WERI-Rb-1 (cell line): ENCODE data around the gene DYRK3.
"Not testable (repeated sequence)": the region's sequence is repeated elsewhere in the genome, so short reads cannot be mapped to it uniquely, and the experiment has no call there.

Source experiments
- DNase-seq: peaks from one replicate; pipeline ENCODE4 v3.0.0-alpha.2; 2020
- H3K27ac ChIP-seq: fragments of 250-450 bp; sonication (Bioruptor Pico); 2 replicates; pipeline ENCODE4 v1.5.1; 2020; ENCODE audit warnings: mild to moderate bottlenecking, moderate library complexity
- H3K27me3 ChIP-seq: fragments of 250-450 bp; sonication (Bioruptor Pico); 2 replicates; pipeline ENCODE4 v1.5.1; 2021; ENCODE audit warnings: mild to moderate bottlenecking, low read depth, moderate library complexity; ENCODE audit not compliant: insufficient read depth, severe bottlenecking
- H3K36me3 ChIP-seq: fragments of 250-450 bp; sonication (Bioruptor Pico); 2 replicates; pipeline ENCODE4 v1.5.1; 2020; ENCODE audit warnings: mild to moderate bottlenecking, moderate library complexity
- H3K4me3 ChIP-seq: 2 replicates; pipeline ENCODE4 v1.5.1; 2011; ENCODE audit warnings: low read depth, mild to moderate bottlenecking, control low read depth, low read length
- H3K9me3 ChIP-seq: fragments of 250-450 bp; sonication (Bioruptor Pico); 2 replicates; pipeline ENCODE4 v1.5.1; 2021; ENCODE audit warnings: mild to moderate bottlenecking, moderate library complexity; ENCODE audit not compliant: severe bottlenecking
- CTCF ChIP-seq: IDR thresholded peaks from 2 replicates; pipeline ENCODE4 v1.5.1; 2011; ENCODE audit warnings: low read depth, mild to moderate bottlenecking, control low read depth, inconsistent platforms, low read length

The DYRK3 gene

DNA sequence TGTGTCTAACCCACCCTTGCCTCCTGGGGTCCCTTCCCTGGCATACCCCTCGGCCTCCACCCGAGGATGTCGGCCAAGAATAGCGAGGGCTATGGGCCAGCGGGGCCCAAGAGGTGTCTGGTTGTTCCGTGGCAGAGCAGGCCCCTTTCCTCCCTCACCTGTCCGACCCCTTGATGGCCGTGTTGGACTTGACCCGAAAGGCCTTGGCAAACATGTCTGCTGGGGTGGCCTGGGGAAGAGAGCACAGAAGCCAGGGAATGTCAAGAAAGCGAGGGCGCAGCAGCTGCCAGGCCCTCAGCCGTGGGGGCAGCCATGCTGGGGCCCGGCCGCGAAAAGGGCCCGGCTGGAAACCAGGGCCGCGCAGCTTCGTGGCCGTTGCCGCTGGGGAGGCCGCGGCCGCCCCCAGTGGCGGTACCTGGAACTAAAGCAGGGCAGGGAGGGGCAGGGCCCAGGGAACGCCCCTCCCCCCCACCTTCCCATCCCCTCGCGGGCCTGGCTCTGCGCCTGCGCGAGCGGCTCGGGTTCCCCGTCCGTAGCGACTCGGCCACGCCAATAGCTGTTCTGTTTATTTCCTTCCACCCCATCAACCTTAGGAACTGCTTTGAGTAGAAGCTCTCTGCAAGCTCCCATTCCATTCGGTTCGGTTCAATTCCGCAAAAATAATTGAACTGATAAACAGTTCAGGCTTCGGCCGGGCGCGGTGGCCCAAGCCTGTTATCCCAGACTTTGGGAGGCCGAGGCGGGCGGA, 23.0 kb upstream of the DYRK3 start, which contains the start of gene EIF2D:
Gene EIF2D (minus strand): TSS at position 337 of the 748 bp plus-strand sequence. CDS start 123 bp downstream, at position 214.
- DNase-seq: peak; percentile 100
- peak; percentile 100 for TF ChIP-seq CTCF
- Histone ChIP-seq H3K4me3 (peak within 1 kb of the TSS; percentile 83), H3K9me3 (no peaks in the 10 kb centered on the region), H3K36me3 (peaks cover 26% of the 10 kb centered on the region), H3K27me3 (no peaks in the 10 kb centered on the region), H3K27ac (peak within 1 kb of the TSS; percentile 92)

DNA sequence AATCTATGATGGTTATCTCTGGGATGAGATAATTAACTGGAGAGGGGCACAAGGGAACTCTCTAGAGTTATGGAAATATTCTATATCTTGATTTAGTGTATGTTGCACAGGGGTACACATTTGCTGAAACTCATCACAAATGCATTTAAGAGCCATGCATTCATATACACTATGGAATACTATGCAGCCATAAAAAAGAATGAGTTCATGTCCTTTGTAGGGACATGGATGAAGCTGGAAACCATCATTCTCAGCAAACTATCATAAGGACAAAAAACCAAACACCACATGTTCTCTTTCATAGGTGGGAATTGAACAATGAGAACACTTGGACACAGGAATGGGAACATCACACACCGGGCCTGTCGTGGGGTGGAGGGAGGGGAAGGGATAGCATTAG, 8.9 kb upstream of the DYRK3 start:
- H3K27me3 ChIP-seq, H3K36me3 ChIP-seq, H3K9me3 ChIP-seq, H3K27ac ChIP-seq, DNase-seq, H3K4me3 ChIP-seq: not testable (repeated sequence)

DNA sequence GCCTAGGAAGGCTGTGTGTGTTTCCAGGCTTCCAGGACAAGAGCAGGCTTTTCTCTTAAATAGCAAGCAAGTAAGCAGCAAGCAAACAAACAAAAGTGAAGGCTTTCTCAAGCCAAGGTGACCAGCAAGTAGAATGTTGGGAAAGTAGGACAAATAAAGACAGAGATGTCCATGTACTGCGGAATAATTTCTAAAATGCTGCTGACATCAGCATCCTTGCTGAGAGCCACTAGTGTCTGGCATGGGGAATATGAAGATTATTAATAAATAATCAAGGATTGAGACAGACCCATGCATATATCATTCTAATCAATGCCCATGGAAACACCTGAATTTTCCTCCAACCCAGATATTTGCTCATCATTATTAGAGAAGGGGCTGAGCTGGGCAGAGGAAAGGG, 6.4 kb upstream of the DYRK3 start:
- DNase-seq: no peak
- H3K27ac ChIP-seq: no peak overlapping the region
- H3K36me3 ChIP-seq: no peaks in the 10 kb centered on the region
- H3K27me3 ChIP-seq: no peaks in the 10 kb centered on the region
- TF ChIP-seq CTCF: no peak
- H3K4me3 ChIP-seq: no peak overlapping the region
- H3K9me3 ChIP-seq: no peaks in the 10 kb centered on the region

DNA sequence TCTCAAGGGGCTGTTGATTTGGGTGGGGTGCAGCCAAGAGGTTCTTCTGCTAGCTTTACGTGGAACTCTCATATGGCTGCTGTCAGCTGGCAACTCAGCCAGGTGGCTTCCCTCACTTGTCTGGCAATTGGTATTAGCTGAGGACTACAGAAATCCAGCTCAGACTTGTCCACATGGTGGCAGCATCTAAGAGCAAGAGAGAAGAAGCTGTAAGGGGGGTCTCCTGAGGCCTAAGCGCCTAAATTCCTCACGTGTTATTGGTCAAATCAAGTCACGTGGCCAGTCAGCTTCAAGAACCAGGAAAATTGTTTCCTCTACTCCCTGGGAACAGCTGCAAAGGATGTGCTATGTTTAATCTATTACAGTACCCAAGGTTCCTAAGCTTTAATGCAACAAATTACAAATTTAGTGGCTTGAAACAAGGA, 4.2 kb upstream of the DYRK3 start:
- Histone ChIP-seq H3K4me3 (no peak overlapping the region), H3K27ac (no peak overlapping the region), H3K9me3 (no peaks in the 10 kb centered on the region), H3K27me3 (no peaks in the 10 kb centered on the region), H3K36me3 (peaks cover 3% of the 10 kb centered on the region; the same call in 1 of the 2 replicates)
- DNase-seq: peak; percentile 99
- peak; percentile 96 for TF ChIP-seq CTCF

GRCh38 chr1:206633708-206634121, 1.6 kb upstream of the DYRK3 start:
- no peak overlapping the region for H3K4me3 ChIP-seq
- no peak overlapping the region for H3K27ac ChIP-seq
- H3K27me3 ChIP-seq: no peaks in the 10 kb centered on the region
- no peaks in the 10 kb centered on the region for H3K9me3 ChIP-seq
- DNase-seq: no peak
- TF ChIP-seq CTCF: 0 out of 2 replicates have a peak, but pooled peaks have one; percentile 2
- peaks cover 13% of the 10 kb centered on the region for H3K36me3 ChIP-seq

DNA sequence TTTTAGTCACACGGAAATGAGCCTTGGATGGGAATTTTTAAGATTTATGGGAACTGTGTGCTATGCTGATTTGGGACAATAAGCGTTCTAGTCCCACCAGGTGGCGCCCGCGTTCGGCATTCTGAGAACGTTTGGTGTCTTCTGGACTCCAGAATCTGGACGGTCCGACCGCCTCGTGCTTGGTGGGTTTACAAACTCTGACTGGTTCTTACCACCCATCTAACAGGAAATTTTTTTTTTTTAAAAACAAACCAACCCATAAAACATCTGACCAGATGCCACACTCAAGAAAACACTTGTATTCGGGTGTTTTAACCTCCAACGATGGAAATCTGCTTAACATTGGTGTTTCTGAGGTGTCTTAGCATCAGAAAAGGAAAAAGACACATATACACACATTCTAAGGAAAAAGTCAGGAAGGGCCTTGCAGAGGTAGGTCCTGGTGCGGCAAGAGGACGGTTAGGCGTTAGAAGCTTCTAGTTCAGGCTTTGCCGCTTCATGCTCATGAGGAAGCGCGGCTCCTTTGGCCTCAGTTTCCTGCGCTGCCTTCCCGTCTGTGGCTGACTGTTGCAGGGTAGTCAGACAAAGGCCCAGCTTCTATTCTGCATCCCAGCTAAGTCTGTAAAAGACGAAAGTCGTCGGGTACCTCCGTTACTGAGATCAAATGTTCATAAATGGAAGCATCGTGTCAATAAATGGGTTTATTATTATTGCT, 814 bp upstream of the DYRK3 start:
- peak; percentile 99 for DNase-seq
- Histone ChIP-seq H3K9me3 (no peaks in the 10 kb centered on the region), H3K36me3 (peaks cover 21% of the 10 kb centered on the region), H3K4me3 (peak overlapping the region; percentile 92), H3K27ac (peak overlapping the region; percentile 77), H3K27me3 (no peaks in the 10 kb centered on the region)
- peak; percentile 97 for TF ChIP-seq CTCF
